GM23248 (cell line): ENCODE measurements around the gene TMCC1.

Experiments used
- EZH2 ChIP-seq: fragments of 200-600 bp; sonication (generic); IDR thresholded peaks from 2 replicates; pipeline ENCODE4 v1.6.1; 2018; ENCODE audit warnings: antibody characterized with exemption, mild to moderate bottlenecking; ENCODE audit not compliant: insufficient read depth, poor library complexity, severe bottlenecking
- EZH2phosphoT487 ChIP-seq: fragments of 200-600 bp; sonication (generic); IDR thresholded peaks from 2 replicates; pipeline ENCODE4 v1.6.1; 2018; ENCODE audit warnings: antibody characterized with exemption, moderate library complexity, mild to moderate bottlenecking, low read depth; ENCODE audit not compliant: insufficient read depth

DNA sequence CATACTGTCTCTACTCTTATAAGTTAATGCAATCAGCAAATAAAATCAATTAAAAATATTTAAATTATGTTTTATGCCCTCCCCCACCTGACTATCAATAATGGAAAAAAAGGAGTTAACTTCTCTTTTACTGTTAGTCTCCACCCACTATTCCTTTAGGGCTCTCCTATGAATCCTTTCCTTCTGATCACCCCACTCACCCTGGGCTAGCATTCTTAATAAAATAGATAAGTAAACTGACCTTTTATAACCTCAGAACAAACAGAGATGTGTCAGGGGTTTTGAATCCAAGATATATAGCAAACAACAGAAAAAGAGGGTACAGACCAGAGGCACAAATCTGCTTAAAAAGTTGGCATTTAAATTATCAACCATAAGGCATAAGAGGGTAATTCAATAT lies 171.0 kb downstream of the TMCC1 start:
- TF ChIP-seq EZH2 (no peak), EZH2phosphoT487 (no peak)
